Measurements from ENCODE around the gene NEK10. TPM values are rescaled to one million over a fixed set of nuclear protein-coding genes. Genes with fewer than 3 reads are reported as not detected.
A peak's percentile ranks its signal among the peaks of the same experiment; 100 is the strongest.

NEK10 gene
- polyA plus RNA-seq, 2 of the 4 experiments (the other 2 are of a cell fraction), result 1.7 to 2.9 TPM

GRCh38 chr3:27380433-27381357 is 11.5 kb upstream of the NEK10 start (continued):
- TF ChIP-seq HMGXB4 (CRISPR knock-in tag; IDR thresholded peaks at IDR 0.05; ENCODE audit: borderline replicate concordance) (no peak), SREBF2 (IDR thresholded peaks at IDR 0.05) (no peak), ZFP36 (IDR thresholded peaks at IDR 0.05; ENCODE audit: borderline replicate concordance, partially characterized antibody) (no peak), NPAS2 (CRISPR knock-in tag; IDR thresholded peaks at IDR 0.05; ENCODE audit: borderline replicate concordance) (no peak), BCL3 (IDR thresholded peaks at IDR 0.05) (no peak), RNF2 (IDR thresholded peaks at IDR 0.05; ENCODE audit: borderline replicate concordance, low read depth) (no peak)

GRCh38 chr3:27378331-27378730 is 9.1 kb upstream of the NEK10 start:
- Histone ChIP-seq H3K4me1 (peaks cover 8% of the 10 kb centered on the region; the same call in 2 of the 3 replicates), H3K4me3 (no peak overlapping the region), H3K9me3 (no peaks in the 10 kb centered on the region), H3K4me2 (no peak overlapping the region), H3K27ac (no peak overlapping the region)
- CTCF ChIA-PET, result interaction anchor here (1.3 kb wide), 1 partner anchor 9 kb away, joined by 4 read pairs; the partner anchor contains the start of gene NEK10
- ATAC-seq (no peak), FAIRE-seq (no peak), DNase-seq (ENCODE audit: low read depth in 1 of 2, low spot score in 1 of 2) (no peak)
- no peak for TF ChIP-seq HES2 (IDR thresholded peaks at IDR 0.05)
- no peak for TF ChIP-seq NPAS2 (CRISPR knock-in tag; IDR thresholded peaks at IDR 0.05; ENCODE audit: borderline replicate concordance)
- no peak for TF ChIP-seq POLR2AphosphoS2 (conservative IDR thresholded peaks at IDR 0.05; ENCODE audit: low read length)
- no peak for TF ChIP-seq CHD2 (IDR thresholded peaks at IDR 0.05; ENCODE audit: low read length, partially characterized antibody)
- no peak for TF ChIP-seq MAZ (IDR thresholded peaks at IDR 0.05; ENCODE audit: borderline replicate concordance, low read depth, low read length)
- TF ChIP-seq RFX5 (IDR thresholded peaks at IDR 0.05), result no peak
- no peak for TF ChIP-seq KDM1A (IDR thresholded peaks at IDR 0.05; ENCODE audit: low read depth)
- no peak for TF ChIP-seq RARB (CRISPR knock-in tag; IDR thresholded peaks at IDR 0.05)
- TF ChIP-seq EP300 (IDR thresholded peaks at IDR 0.05), result no peak
- TF ChIP-seq ESRRA (IDR thresholded peaks at IDR 0.05; ENCODE audit: borderline replicate concordance, low read length), result no peak
- POLR2A ChIA-PET, result no interaction called here

GRCh38 chr3:27376109-27376772 is 7.1 kb upstream of the NEK10 start:
- CTCF ChIA-PET, result interaction anchor here (0.7 kb wide), 1 partner anchor 46 kb away, joined by 3 read pairs; no protein-coding TSS in a partner anchor
- POLR2A ChIA-PET, result no interaction called here
- peaks cover 8% of the 10 kb centered on the region; the same call in 2 of the 3 replicates for H3K4me1 ChIP-seq
- no peak overlapping the region for H3K4me2 ChIP-seq
- no peak for ATAC-seq
- peak; percentile 51 for FAIRE-seq
- H3K4me3 ChIP-seq, result no peak overlapping the region
- no peaks in the 10 kb centered on the region for H3K9me3 ChIP-seq
- no peak for DNase-seq (ENCODE audit: low read depth in 1 of 2, low spot score in 1 of 2)
- H3K27ac ChIP-seq, result no peak overlapping the region
- WGBS (ENCODE audit: missing lambda C conversion rate), result 65% methylated on average over 6 of the region's 6 CpGs
- TF ChIP-seq ZSCAN20 (CRISPR knock-in tag; IDR thresholded peaks at IDR 0.05) (no peak), RAD21 (conservative IDR thresholded peaks at IDR 0.05 in 1 of 2, IDR thresholded peaks at IDR 0.05 in 1 of 2) (no peak), EHF (CRISPR knock-in tag; IDR thresholded peaks at IDR 0.05) (no peak), HDAC2 (IDR thresholded peaks at IDR 0.05) (no peak), POLR2AphosphoS2 (conservative IDR thresholded peaks at IDR 0.05; ENCODE audit: low read length) (no peak), BCL3 (IDR thresholded peaks at IDR 0.05) (no peak), SREBF2 (IDR thresholded peaks at IDR 0.05) (no peak), PHF8 (IDR thresholded peaks at IDR 0.05; ENCODE audit: borderline replicate concordance, low read depth) (no peak), MYC (IDR thresholded peaks at IDR 0.05; ENCODE audit: borderline replicate concordance, low read length) (no peak)

Data from A549 (cell line).